ENCODE data around the gene ATIC.

GRCh38 chr2:215367662-215368492 lies 56.0 kb downstream of the ATIC start:
- TF ChIP-seq CTCF (IDR thresholded peaks at IDR 0.05) (no peak), POLR2A (IDR thresholded peaks at IDR 0.05) (no peak), POLR2AphosphoS5 (IDR thresholded peaks at IDR 0.05) (no peak)

Measured in breast epithelium (tissue), 3 donors.